ENCODE data around the gene LRP3.

Gene LRP3

DNA sequence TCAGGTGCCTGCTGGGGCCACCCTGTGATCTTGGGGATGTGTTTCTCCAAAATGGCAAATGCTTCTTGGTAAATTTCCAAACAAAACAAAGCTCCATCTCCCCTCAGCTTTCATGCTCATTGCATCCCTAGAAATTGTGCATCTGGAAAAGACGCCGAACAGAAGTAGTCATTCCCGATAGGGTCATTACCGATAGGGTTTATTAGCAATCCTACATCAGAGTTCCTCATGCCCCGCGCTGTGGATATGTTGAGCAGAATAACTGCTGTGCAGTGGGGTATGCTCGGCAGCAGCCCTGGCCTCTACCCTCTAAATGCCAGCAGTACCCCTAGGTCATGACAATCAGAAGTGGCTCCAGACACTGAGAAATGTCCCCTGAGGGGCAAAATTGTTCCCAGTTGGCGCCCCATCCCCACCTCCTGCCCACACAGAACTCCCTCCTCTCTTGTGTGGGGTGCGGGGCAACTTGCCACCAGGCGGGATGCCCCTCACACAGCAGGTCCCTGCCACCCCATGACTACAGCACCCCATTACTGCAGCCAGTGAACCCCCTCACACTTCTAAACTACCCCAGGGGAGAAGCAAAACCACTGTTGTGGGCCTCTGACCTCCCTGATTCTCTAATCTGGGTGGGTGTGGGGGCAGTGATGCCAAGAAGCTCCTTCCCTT lies 44.5 kb downstream of the LRP3 start:
- no peak for DNase-seq (ENCODE audit: low read depth)

DNA sequence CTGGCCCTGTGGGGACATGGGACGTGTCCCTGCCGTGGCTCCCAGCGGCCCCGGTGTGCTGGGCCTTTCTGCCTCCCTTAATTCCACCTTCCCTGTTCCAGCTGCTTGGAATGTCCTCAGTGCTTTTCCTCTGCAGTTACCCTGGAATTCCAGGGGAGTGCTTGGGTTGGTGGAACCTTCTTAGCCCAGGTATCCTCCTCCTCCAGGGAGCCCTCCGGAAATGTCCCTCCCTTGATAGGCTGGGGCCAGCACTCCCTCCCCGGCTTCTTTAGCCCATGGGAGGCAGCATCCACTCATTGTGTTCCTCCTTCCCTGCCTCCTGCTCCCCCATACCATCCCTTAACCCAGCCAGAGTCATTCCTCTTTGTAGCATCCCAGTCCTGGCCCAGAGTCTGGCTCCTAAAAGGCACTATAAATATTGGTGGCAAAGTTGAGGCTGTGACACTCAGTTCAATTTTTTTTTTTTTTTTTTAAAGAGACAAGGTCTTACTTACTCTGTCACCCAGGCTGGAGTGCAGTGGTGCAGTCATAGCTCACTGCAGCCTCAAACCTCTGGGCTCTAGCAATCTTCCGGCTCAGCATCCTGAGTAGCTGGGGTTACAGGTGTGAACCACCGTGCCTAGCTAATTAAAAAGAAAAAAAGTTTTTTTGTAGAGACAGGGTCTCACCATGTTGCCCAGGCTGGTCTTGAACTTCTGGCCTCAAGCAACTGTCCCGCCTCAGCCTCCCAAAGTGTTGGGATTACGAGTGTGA lies 45.3 kb downstream of the LRP3 start:
- no peak for DNase-seq (ENCODE audit: low read depth)

DNA sequence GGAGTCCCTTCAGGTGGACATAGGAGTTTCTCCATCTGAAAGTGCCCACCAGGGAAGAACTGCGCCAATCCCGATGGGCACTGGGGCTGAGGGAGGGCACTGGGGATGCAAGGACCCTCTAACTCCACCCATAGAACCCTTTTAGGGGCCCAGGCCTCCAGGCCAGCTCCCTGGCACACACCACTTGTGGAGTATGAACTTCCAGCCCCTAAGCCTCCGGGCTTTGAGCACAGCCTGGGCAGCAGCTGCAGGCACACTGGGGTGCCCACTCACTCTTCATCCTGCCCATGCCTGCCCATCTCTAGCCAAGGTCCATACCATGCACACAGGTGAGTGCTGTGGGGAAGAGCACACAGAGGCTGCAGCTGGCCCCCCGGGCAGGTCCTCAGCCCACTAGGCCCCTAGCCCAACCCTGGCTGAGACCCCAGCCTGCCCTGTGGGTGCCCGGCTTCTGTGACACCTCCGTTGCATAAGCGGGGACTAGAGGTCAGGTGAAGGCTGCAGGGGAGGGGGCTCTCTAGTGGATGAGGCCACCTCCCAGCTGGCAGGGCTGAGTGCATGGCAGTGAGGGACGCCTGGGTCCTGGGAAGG lies 46.1 kb downstream of the LRP3 start:
- no peak for DNase-seq (ENCODE audit: low read depth)

DNA sequence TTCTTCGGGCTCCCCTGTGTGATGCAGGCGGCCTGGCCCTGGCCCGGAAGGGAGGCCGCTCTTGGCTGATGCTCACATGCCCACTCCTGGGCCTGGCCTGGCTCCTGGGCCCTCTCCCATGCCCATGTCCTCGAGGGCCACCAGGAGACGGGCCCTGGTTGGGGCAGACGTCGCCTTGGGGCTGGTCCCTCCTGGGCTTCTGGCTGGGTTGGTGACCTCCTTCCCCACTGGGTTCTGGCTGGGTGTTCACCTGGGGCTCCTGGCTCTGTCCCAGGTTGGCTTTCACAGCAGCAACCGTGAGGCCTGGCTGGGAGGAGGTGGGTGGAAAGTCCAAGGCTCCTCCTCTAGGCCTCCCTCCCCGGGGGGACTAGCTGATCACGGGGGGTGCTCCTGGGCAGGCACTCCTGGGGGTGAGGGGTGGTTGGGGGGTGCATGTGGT lies 47.0 kb downstream of the LRP3 start:
- no peak for DNase-seq (ENCODE audit: low read depth)

DNA sequence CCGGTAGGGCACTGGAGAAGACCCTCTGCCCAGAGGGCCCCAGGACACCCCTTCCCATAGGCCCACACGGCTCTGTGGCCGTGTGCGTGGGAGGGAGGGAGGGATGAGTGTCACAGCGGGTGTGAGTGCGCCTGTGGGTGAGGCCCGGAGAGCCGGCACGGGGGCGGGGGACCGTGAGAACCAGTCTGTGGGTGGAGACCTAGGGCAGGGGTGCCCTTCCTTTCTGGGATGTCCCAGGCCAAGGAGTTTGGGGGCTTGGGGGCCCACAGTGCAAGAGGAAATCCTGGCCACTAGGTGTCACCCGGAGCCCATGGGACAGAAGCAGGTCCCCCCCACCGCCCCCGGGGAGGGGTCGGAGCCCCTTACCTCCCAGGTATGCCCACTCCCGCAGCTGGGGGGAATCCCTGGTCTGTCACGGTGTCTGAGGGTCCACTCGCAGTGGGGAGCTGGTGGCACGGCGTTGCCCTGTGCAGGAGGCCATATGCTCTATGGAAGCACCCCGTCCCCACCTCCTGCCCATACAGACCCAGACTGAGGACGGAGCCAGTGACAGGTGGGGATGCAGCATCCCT lies 47.5 kb downstream of the LRP3 start:
- no peak for DNase-seq (ENCODE audit: low read depth)

DNA sequence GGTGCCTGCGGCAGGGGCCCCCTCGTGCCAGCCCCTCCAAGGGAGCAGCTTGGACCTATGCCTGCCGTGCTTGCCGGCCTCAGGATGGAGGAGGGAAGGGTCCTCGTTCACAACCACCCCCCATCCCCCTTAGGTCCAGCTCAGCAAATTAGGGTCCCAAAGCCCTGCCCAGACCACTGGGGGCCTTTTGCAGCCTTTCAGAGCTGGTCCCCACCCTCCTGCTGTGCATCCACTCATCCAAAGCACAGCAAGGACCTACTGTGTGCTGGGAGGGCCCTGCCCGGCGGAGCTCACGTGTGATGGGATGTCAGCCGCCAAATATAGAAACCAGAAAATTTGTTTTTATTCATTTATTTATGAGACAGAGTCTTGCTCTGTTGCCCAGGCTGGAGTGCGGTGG lies 48.0 kb downstream of the LRP3 start:
- no peak for DNase-seq (ENCODE audit: low read depth)

DNA sequence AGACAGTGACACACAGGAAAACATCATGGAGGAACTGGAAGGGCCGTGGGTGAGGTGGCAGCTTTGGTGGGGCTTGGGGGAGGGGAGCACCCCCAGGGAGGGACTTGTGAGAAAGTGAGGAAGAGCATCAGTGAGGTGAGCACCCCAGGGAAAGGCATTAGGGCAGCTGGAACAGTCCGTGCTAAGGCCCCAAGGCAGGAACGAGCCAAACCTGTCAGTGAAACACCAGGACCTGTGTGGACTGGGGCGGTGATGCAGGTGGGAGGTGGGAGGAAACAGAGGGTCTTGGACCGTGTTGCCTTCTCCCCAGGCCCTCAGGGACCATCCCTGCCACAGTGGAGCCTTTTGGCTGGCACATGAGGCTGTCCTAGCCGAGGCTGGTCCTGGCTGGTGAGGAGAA lies 48.8 kb downstream of the LRP3 start:
- no peak for DNase-seq (ENCODE audit: low read depth)

DNA sequence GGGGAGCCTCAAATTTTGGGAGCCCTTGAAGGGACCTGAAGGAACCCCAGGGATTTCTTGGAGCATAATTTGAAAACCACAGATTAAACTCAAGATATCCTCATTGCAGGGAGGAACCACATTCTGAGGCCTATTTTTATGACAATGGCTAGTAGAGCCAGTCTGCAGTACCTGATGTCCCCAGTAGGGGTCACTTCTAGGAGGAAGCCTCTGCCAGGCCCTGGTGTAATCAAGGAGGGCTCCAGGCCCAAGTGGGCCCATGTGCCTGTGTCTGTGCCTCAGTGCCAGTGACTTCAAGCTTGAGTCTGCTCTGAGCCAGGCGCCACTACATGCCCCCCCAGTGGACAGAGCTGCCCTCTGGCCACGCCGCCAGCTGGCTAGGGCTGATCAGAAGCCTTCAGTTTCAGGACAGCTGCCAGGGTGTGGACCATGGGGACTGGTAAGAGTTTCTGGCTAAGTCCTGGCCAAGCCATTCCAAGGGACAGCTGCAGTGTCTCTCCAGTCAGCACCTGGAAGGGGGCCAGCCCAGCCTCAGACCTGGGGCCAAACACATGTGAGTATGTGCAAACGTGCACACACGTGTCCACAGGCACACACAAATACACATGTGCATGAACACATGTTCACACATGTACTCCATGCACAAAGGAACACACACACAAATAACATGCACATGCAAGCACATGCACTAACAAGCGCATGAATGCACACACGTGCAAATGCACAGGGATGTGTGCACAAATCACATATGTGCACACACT lies 52.0 kb downstream of the LRP3 start:
- no peak for DNase-seq (ENCODE audit: low read depth)

DNA sequence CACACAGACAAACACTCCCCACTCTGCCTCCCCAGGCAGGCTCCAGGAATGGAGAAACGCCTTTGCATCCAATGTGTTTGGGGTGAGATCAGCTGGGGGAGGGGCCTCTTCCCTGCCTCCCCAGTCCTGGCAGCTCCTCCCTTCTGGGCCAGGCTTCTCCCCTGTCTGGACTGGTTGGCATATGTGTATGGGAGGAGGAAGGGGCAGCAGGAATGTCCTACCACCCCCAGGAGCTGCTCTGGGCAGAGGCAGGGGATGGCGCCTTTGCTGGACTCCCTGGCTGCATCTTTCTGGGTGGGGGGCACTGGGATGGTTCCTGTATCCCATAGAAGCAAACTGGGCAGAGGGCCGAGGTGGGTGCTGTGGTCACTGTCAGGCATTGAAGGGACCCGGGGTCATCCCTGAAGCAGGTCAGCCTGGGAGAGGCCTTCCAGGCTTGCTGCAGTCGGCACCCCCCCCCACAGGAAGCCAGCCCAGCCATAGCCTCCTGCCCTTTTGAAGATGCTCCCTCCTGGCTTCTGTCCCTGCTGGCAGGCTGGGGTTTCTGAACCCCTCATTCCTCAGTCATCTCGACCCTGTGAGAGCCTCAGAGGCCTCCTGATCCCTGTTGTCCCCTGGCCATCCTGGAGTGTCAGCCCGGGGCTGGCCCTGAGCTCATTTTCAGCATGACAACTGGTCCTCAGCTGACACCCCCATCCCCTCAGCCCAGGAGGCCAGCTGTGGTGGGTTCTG lies 52.7 kb downstream of the LRP3 start:
- DNase-seq (ENCODE audit: low read depth) = no peak

DNA sequence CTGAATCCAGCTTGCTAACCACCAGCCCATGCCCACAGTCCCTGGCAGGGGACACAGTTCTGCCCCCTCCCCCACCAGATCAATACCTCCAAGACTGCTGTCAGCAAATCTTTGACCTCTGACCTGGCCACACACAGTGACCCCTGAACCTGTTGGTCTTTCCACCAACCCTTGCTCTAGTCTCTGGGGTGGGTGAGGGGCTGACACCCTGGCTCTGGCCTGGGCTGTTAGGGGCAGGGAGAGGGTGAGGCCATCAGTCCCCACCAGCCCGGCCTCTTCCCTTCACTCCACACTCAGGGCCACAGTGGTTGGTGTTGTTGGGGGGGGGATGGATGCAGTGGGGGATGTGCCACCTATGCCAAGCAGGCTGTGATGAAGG lies 53.3 kb downstream of the LRP3 start:
- DNase-seq (ENCODE audit: low read depth) = no peak

DNA sequence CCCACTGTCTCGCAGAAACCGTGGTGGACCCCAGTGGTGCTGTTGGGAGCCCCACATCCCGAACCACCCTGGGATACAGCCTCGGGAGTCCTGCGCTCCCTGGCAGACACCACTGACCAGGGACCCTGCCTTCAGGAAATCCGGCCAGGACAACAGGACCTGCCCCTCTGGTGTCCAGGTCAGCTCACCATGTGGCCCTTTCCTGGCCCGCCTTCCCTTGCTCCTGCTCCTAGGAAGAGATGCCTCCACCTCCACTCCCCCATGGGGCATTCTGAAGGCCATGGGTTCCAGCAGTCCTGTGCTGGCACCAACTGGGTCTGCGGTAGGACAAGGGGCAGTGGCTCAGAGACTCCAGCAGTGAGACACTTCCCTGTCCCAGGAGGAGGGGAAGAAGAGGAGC lies 54.0 kb downstream of the LRP3 start:
- DNase-seq (ENCODE audit: low read depth) = no peak

DNA sequence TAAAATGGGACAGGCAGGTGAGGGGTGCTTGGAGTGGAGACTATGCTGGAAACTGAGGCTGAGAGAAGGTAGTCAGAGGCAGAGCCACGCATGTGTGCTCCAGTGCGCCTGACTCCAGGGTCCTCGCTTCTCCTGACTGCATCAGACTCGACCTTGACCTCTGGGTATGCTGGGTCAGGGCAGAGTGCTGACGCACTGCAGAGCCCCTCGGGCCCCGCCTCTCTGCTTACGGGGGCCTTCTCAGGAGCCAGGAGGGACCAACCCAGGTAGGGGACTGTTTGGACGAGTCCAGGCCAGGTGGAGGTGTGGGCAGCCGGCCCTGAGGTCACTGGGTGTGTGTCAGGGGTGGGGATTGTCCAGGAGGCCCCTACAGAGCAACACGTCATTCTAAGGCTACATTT lies 54.4 kb downstream of the LRP3 start:
- DNase-seq (ENCODE audit: low read depth) = no peak

DNA sequence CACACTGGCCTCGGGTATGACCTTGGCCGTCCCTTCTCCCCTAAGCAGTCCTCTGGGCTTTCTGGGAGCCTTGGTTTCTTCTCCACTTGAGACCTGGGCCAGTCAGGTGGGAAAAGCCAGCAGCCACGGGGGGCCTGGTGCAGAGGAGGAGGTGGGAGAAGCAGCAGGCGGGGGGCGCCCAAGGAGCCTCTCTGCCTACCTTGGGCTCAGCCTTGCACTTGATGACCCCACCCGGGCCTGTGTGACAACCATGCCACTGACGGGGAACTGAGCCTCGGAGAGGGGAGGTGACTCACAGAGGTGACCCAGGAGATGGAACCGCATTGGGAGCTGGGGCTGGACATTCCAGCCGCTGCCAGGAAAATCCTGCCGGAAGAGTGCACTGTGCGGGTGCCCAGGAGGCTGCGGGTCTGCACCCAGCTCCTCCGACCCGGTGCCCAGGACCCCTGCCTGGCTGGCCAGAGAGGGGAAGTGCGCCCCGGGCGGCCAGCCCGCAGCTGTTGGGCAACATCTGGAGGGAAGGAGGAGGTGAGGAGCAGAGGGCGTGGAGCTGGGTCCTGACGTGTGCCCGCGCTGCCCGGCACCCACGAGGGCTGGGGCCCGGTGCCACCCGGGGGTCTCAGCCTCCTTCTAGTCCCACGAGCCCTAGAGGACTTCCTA lies 55.0 kb downstream of the LRP3 start:
- DNase-seq (ENCODE audit: low read depth) = no peak

DNA sequence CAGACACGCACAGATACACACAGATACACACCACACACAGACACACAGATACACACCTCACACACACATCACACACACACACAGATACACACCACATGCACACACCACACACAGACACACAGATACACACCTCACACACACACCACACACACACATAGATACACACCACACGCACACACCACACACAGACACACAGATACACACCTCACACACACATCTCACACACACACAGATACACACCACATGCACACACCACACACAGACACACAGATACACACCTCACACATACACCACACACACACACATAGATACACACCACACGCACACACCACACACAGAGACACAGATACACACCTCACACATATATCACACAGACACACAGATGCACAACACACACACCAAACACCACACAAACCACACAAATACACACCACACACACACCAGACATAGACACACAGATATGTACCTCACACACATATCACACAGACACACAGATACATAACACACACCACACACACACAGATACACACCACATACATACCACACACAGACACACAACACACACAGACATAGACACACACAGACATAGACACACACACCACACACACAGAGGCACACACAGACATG lies 55.7 kb downstream of the LRP3 start:
- DNase-seq (ENCODE audit: low read depth) = no peak

DNA sequence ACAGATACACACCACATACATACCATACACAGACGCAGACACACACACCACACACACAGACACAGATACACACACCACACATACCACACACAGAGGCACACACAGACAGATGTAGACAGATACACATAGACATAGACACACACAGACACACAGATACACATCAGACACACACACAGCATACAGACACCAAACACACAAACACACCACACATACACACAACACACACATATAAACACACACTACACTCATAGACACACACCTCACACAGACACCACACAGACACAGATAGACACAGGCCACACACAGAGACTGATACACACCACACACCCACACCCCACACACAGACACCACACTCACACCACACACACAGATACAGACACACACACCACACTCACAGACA lies 56.4 kb downstream of the LRP3 start:
- DNase-seq (ENCODE audit: low read depth) = no peak

DNA sequence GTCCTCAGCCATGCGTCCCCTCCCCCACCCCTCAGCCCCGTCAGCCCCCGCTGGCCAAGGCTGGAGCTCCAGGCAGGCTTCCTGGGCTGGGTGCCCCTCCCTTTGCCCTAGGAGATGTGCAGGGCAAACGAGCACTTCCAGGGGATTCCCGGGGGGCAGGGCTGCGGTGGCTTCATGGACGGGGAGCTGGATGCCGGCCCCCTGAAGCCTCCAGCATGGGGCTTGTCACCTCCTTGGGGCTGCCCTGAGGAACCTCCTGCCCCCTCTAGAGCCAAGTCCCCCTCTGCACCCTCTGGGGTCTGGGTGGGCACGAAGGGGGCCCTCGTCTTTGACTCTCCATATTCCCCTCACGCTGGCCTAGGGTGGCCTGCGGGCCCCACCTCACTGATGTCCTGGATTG lies 56.9 kb downstream of the LRP3 start:
- no peak for DNase-seq (ENCODE audit: low read depth)

DNA sequence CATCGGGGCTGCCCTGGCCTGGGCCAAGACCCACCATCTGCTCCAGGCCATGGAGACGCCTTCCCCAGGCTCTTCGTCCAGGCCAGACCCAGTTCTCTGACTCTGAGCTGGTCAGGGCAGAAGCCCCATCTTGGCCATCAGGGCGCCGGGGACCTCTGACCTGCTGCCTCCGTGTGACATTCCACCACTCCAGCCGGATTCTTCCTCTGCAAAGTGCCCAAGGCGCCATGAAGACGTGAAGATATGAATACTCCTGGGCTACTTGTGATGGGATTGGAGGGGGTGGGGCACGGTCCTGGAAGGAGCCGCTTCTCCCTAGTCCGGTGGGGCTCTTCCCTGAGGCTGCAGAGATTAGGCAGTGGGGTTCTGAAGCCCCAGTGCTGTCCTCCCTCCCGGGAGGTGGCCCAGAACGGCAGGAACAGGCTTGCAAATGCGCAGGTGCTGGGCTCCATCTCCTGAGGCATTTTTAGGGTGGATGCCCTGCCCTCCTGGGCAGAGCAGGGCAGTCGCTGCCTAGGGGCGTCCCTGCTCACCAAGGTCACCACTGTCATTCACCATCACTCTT lies 57.5 kb downstream of the LRP3 start:
- no peak for DNase-seq (ENCODE audit: low read depth)

DNA sequence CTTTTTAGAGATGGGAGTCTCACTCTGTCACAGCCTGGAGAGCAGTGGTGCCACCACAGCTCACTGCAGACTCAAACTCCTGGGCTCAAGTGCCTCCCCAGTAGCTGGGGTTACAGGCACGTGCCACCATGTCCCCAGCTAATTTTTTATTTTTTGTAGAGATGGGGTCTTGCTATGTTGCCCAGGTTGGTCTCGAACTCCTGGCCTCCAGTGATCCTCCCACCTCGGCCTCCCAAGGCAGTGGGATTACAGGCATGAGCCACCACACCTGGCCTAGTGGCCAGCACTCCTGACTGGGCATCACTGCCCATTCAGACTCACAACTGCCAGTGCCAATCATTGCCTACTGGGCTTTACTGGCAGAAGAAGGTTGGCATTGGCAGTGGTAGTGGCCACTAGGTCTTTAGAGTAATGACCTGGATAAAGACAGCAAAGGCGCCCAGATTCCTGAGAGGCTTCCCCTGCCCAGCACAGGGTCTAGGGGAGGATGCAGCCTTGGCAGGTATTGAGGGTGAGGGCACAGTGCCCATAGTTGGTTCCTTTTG lies 58.4 kb downstream of the LRP3 start:
- DNase-seq (ENCODE audit: low read depth) = no peak

DNA sequence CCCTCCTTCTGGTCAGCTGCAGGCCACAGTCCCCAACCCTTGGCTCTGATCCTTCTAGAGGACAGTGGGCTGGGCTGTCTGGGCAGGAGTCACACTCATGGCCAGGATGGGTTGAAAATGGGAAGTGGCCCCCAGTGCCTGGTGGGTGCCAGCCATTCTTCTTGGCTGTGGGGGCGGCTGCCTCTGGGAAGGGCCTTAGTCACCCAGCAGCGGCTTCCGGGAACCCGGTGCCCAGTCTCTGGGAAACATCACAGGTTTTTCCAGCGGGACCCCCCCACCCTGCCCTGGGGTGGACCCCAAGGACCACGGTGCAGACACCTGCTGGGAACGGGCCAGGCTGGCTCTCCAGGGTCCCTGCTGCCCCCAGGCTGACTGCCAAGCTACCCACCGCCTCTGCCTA lies 58.8 kb downstream of the LRP3 start:
- DNase-seq (ENCODE audit: low read depth) = no peak

DNA sequence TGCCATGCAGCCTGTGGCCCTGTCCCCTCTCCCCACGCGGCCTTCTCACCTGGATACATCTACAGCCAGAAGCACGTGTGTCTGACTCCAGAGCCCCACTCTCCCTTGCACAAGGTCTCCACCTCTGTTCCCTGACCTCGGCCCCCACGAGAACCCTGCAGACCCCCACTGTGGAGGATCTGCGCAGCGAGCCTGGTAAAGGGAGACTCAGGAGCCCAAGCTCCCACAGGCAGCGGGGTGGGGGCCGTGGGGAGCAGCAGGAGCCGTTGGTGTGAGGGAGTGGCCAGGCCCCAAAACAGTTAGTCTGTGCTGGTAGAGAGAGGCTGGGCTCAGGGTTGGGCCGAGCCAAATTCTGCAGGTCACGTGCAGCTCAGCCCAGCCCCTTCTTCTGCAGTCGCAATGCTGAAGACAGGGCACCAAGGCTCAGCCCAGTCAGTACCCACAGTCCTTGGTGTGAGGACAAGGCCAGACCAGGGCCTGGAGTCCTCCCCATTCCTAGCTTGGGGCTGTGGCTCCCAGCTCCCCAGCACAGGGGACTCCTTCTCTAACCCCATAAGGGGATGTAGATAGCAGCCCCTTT lies 60.2 kb downstream of the LRP3 start:
- DNase-seq (ENCODE audit: low read depth) = no peak

Measured in activated T-helper 9 cell treated with anti-CD3 and anti-CD28 coated beads, Interleukin-2, amount 50 U/mL, for 16 hours (primary cell).